ENCODE data around the gene CHST8.
"Not testable (repeated sequence)": the region's sequence is repeated elsewhere in the genome, so short reads cannot be mapped to it uniquely, and the experiment has no call there.

CHST8 gene, protein sequence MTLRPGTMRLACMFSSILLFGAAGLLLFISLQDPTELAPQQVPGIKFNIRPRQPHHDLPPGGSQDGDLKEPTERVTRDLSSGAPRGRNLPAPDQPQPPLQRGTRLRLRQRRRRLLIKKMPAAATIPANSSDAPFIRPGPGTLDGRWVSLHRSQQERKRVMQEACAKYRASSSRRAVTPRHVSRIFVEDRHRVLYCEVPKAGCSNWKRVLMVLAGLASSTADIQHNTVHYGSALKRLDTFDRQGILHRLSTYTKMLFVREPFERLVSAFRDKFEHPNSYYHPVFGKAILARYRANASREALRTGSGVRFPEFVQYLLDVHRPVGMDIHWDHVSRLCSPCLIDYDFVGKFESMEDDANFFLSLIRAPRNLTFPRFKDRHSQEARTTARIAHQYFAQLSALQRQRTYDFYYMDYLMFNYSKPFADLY

DNA sequence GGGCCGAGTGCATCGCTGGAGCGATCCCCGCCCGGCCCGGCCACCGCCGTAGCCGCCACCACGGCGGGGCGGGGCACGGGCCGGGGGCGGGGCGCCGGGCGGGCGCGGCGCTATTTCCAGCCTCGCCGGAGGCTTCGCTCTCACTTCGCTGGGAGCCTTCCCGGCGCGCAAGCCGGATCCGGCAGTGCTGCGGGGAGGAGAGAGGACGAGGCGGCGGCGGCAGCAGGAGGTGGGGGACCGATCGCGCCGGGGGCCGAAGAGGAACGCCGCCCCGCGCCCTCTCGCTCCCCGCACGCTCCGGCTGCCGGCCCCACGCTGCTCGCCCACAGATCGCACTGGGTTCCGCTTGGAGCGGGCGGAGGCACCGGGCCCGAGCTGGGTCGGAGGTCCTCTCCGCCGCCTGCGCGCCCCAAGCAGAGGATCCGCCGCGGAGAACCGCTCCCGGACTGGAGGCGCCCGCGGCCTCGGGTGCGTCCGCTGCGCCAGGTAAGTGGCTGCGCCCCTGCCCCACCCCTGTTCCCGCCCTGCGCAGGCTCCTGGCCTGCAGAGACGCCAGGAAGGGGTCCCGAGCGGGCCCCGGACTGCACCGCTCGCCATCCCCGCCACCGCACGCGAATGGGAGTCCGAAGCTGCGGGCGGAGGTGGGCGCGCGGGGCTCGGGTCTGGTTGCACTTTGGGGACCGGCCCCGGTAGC lies at the start of gene CHST8:
Gene CHST8 (plus strand): TSS at position 143 of the 694 bp plus-strand sequence. CDS start 67,309 bp downstream, outside the sequence.
- DNase-seq, result no peak

DNA sequence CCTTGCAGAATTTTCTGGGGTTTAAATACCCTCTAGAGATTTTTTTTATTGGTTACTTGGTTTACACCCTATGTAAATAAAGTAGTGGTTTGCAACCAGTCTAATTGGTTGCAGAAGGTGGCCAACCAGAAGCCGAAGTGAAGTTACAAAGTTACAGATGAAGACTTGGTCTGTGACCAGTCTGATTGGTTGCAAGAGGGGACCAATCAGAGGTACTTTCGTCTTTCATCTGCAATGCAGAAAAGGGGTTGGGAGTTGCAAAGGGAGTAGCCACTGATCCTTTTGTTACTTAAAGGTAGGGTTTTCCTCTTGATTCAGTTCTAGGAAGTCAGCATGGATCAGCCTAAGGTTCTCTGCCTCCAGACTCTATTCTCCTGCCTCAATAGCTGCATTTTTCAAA lies 48.8 kb upstream of the CHST8 start:
- DNase-seq, result no peak

DNA sequence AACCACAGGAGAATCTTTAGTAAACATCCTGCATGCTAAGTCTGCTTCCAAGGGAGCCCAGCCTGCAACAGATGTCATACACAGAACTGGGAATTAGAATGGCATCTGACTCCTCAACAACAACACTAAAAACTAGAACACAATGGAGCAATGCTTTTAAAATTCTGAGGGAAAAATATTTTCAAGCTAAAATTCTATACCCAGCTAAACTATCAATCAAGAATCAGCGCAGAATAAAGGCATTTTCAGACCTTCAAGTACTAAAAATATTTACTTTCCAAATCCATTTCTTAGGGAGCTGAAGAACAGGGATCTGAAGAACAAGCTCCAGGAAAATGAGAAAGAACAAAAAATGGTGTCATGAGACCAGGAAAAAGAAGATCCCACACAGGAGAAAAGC lies 46.9 kb upstream of the CHST8 start:
- no peak for DNase-seq

DNA sequence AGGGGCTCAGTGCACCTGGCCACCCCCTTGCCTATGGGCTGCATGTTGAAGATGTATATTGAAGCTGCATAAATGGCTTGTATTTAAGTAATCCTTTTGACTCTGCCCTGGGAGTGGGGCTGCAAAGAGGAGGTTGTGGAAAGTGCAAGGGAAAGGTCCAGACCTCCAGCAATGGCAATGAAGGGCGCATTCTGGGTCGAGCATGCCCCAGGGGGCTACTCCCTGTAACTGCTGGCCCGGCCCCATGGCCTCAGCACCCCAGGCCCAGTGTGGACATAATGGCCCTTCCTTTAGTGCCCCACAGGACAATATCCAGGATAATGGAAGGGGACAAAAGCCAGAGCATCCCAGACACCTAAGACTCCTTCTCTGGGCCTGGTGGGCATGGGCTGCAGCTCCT lies 43.1 kb upstream of the CHST8 start:
- no peak for DNase-seq

DNA sequence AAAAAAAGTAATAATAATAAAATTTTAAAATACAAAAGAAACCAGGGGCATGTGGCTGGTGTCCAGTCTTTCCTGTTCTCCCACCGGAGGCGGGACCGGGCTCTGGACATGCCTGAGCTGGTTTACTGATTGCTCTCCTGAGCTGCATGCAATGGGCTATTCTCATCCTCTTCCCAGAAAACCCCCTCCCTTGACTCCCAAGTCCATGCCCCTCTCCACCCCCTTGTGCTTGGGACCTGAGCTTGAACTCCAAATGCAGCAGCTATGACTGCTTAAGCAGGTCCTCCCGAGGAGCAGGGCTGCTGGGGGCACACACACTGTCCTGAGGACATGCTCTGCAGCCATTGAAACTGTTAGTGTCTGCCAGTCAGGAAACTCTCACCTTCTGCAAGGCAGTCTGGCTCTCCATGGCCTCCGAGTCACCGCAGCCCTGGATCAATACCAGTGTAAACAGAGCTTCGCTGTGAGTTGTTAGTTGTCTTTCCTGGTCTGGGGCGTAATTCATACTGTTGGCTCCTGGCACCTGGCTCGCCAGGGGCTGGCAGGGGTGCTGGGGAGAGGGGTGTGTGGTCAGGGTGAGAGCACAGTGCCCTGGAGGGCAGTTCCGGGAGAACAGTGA lies 41.6 kb upstream of the CHST8 start:
- peak; percentile 50 for DNase-seq

DNA sequence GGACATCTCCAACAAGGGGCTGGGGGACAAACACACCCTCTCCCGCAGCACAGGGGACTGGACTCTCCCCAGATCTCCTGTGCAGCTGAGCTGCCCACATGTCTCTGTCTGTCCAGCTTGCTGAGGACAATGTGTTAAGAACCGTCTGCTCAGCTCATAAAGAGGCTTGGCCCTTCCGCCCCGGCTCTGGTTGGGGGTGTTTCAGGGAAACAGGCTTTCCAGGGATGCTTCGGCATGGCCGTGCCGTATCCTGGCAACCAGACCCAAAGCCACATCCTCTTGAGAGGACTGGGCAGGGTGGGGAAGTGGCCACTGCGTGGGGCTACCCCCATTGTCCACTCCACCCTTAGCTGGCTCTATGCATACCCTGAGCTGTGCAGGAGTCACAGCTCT lies 41.1 kb upstream of the CHST8 start:
- no peak for DNase-seq

DNA sequence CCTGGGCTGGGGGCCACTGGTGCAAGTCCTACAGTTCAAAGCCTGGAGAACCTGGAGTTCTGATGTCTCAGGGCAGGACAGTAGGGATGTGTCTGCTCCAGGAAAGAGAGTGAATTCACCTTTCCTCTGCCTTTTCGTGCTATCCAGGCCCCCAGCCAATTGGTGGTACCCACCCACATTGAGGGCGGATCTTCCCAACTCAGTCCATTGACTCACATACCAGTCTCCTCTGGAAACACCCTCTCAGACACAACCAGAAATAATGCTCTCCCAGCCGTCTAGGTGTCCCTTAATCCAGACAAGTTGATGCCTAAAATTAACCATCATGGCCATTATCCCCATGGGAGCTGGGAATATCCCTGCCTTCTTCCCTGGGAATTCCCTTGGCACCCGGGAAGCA lies 38.8 kb upstream of the CHST8 start:
- DNase-seq, result no peak

DNA sequence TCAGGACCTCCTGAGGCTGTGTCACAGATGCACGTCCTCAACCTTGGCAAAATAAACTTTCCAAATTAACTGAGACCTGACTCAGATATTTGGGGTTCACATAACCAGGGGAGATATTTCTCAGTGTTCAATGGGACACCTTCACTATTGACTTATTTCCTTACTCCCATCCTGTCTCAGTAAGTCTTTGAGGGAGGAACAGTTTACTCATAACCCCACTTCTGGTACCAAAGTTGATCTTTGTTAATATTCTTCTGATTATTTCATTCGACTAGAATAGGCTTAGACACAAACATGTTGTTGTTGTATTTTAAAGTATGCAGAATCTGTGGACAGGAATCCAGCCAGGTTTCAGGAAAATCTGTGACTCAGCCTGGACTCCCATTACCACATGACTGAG lies 34.6 kb upstream of the CHST8 start:
- no peak for DNase-seq

DNA sequence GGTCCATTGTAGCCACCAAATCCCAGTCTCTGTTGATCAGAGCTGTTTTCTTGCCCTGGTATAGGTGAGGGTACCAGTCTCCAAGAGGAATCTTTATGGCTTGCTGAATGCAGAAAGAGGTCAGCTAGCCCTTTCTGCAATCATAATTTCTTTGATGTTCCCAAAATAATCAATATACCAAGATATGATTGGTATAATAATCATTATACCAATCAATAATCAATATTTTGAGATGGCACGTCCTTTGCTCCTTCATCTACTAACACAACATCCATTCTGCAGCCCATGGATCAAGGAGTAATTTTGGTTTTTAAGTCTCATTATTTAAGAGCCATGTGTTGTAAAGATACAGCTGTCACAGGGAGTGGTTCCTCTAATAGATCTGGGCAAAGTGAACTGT lies 31.5 kb upstream of the CHST8 start:
- no peak for DNase-seq

DNA sequence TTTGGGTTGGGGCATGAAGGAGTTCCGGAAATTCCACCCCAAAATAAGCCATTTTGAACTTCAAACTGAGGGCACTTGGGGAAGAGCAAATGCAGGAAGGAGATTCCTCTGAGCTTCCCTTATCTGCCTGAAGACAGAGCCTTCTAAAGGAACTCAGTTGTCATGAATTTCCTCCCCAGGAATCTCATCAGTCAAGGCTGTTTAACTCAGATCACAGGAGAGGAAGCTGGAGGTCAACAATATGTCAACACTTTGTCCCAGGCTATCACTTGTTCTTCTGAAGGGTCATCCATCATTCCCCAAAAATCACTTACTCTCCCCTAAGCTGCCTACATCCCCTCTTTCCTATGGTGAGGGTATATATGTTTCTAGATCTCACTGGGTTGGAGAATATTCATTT lies 26.0 kb upstream of the CHST8 start:
- DNase-seq, result no peak

DNA sequence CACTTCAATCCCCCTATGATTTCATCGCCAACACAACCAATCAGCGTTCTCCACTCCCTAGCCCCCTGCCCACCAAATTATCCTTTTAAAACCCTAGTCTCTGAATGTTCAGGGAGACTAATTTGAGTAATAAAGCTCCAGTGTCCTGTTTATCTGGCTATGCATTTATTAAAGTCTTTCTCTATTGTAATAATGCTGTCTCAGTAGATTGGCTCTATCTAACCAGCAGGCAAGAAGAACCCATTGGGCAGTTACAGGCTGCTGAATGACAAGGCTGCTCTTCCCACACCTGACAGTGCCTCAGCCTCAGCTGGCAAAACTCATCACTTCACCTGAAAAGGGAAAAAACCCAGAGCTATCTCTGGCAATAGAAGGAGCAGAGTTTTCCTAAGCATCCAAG lies 20.2 kb upstream of the CHST8 start:
- DNase-seq, result no peak

DNA sequence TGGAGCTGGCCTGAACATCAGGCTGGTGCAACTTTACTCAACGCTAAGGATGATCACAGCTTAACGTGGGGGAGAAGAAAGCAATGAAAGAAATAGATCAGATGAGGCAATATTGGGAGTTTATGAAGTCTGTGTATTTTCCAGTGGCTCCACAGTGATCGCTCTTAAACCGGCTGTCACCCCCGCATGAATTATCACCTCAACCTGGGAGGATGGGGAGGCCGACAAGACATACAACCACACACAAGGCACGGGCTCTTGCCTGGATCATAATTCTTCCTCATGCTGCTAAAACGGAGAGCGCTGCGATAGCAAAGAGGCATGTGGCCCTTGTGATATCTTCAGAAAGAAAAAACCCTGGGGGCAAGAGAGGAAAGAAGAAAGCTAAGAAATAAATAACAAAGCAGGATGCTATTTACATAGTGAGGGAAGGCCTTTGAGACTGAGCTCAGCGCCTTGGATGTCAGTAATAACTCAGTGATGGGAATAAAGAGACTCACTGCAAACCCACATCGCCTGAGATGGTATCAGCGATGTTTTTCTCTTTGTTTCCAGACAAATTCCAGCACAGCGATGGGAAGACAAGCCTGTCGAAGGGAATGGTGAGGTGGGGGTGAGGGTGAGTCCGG lies 19.1 kb upstream of the CHST8 start:
- DNase-seq, result no peak

DNA sequence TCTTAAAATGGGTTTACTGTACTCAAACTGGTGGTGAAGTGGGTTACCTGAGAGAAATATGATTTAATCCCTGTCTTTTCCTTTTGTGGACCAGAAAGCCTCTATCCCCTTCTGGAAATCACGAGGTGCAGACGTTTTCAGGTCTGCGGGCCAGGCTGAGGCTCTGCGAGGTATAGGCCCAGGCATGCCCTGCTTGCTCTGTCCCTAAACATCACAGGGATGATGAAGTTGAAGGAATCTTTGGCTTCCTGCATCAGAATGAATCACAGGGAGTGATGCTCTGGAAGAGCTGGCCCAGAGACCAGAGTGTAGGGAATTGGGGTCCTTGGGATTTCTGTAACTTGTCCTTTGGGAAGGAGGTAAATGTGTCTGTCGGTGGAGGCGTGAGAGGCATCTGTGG lies 18.4 kb upstream of the CHST8 start:
- DNase-seq, result no peak

DNA sequence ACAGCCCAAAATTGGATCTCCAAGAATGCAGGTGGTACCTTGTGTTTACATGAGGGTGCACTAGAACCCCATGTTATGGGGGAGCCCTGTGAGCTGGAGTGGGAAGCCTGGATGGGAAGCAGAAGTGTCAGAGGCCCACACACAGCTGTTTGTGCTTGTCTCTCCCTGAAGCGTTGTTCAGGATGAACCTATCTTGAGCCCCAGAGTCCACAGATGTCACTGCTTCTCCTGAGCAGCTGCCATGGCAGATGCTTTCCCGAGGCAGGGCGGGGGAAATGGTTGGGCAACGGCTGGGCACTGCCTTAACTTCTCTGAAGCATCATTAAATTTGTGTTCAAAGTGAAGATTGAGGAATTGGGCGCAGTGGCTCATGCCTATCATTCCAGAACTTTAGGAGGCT lies 17.1 kb upstream of the CHST8 start:
- DNase-seq, result no peak

DNA sequence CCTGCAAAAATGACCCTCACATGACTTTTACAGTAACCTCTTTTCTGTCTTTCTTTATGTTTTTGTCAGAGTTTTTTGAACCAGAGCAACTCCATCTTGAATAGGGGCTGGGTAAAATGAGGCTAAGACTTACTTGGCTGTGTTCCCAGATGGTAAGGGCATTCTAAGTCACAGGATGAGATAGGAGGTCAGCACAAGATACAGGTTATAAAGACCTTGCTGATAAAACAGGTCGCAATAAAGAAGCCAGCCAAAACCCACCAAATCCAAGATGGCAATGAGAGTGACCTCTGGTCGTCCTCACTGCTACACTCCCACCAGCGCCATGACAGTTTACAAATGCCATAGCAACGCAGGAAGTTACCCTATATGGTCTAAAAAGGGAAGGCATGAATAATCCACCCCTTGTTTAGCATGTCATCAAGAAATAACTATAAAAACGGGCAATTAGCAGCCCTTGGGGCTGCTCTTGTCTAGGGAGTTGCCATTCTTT lies 15.9 kb upstream of the CHST8 start:
- DNase-seq, result not testable (repeated sequence)

DNA sequence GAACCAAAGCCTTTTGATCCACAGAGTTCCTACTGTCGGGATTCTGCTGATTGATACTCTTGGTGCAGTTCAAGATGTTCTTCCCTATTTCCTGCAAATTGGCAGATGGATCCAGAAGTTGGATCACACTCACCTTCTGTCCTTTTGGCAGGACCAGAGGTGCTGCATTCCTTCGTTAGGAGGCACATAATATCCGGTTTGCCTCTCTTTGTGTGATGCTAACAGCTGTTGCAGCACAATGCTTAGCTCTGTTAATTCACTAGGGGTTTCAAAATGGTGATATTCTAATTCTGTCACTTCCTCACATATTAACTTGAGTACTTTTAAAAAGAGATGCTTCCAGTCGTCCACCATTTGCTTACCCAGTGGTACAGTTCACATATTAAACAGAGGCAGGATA lies 15.2 kb upstream of the CHST8 start:
- no peak for DNase-seq

DNA sequence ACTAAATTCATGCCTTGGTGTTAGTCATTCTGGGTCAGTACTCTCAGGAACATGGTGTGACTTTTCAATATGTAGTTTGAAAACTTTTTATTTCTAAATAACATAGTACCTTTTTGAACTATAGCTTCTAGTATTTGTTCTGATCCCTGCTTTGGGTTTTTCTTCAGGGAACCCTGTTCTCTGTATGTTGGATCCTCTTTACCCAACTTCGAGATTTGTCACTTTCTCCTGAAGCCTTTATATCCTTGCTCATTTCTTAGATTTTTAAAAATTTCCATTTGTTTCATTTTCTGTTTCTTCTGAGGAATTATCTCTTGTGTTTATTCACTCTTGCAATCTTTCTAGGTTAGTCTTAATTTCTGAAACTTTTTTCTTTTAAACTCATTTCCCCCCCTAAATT lies 12.4 kb upstream of the CHST8 start:
- no peak for DNase-seq

DNA sequence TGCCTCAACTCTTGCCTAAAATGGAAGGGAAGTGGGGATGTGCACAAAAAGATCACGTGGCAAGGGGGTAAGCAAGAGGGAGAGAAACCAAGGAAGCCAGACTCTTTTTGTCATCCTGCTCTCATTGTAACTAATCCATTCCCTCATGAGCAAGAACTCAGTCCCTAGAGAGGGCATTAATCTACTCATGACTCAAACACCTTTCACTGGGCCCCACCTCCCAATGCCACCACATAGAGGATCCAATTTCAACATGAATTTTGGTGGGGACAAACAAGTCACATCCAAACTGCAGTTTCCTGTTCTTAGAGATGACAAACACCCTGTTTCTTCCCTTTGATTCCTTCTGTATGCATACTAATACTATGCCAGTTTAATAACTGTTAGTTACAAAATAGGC lies 11.2 kb upstream of the CHST8 start:
- DNase-seq, result no peak

DNA sequence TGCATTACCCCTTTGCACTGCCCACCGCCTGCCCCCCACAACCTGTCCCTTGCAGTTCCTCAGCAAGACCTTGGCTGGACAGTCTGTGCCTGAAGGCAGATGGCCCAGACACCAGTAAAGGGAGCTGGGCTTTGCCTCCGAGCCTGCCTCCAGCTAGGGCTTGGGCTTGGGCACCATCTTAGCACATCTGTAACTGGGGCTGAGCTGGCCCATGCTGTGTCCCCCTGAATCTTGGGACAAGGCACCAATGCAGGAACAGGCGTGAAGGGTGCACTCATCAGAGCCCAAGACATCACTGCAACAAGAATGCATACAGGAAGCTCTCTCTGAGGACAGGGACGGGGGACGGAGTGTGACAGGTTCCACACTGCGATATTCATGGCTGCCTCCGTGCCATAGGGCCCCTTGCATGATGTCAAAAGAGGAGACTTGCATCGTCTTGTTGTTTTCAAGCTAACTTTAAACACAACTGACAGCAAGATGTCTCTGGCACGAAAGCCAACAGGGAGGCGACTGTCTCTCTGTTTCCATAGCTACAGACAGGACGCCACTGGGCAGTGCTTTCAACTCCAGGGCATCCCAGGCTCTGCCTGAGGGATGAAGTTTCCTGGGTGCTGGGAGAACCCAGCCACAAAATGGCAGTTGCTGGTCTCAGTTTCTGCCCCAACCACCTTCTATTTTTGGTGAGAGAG lies 8.7 kb upstream of the CHST8 start:
- DNase-seq, result no peak

DNA sequence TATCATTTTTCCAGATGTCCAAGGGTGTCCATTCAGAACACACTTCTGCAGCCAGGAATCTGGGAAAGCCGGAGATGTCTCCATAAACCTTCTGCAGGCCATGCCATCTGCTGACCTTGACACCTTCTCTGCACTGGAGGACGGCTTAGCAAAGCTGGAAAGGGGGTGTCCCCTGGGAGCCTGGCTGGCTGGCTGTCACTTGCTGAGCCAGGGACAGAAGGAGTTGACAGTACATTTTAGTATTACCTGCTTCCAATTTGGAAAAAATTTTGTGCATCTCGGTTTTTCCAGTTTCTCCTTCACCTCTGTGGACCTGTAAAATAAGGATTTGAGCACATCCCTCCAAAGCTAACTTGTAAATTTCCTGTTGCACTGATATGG lies 8.1 kb upstream of the CHST8 start:
- no peak for DNase-seq

DNA sequence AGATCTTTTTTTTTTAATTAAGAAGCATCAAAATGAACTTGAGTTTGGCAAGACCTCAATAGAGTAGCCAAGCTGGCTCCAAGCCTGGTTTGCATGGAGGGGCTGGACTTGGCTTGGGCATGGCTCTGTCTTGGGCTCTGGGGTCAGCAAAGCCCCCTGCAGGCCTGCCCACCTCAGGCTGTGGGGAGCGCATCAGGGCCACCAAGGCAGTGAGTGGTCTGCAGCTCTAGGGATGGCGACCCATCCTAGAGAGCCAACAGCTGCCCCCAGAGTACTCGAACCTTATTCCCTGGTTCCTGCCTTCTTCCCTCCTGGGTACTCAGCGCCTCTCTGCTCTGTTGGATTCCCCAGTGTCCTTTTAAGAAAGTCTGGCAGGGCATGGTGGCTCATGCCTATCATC lies 5.4 kb upstream of the CHST8 start:
- DNase-seq, result no peak

DNA sequence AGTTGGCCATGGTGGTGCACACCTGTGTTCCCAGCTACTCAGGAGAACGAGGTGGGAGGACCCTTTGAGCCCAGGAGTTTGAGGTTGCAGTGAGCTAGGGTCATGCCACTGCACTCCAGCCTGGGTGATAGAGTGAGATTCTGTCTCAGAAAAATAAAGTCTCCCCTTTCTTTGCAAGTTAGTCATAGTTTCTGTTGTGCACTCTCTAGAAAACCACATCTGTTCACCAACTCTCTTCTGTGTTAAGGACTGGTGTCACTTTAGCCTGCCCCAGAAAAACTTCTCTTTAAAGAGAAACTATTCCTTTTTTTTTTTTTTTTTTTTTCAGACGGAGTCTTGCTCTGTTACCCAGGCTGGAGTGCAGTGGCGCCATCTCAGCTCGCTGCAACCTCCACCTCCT lies 4.9 kb upstream of the CHST8 start:
- no peak for DNase-seq

DNA sequence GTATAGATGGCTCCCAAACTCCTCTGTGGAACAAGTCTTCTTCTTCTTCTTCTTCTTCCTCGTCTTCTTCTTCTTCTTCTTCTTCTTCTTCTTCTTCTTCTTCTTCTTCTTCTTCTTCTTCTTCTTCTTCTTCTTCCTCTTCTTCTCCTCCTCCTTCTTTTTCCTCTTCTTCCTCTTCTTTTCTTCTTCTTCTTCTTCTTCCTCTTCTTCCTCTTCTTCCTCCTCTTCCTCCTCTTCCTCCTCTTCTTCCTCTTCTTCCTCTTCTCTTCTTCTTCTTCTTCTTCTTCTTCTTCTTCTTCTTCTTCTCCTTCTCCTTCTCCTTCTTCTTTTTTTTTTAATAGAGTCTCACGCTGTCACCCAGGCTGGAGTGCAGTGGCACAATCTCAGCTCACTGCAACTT lies 3.4 kb upstream of the CHST8 start:
- not testable (repeated sequence) for DNase-seq
